CD14-positive monocyte (primary cell): ENCODE data around the gene PDE4B. TPM values are rescaled to one million over a fixed set of nuclear protein-coding genes. Genes with fewer than 3 reads are reported as not detected.
"Not testable (repeated sequence)": the region's sequence is repeated elsewhere in the genome, so short reads cannot be mapped to it uniquely, and the experiment has no call there.

Experiments used
- DNase-seq, 3 donors: peaks; one replicate each; pipeline ENCODE4 v3.0.0-alpha.2; 2011 to 2022
- H2AFZ ChIP-seq: 2 replicates; pipeline ENCODE4 v1.6.0; 2012; ENCODE audit warnings: mild to moderate bottlenecking, low read depth, low read length, inconsistent platforms; ENCODE audit not compliant: insufficient read depth, poor library complexity, severe bottlenecking
- H3K27ac ChIP-seq, 2 donors: 1 replicate in 1 of 2; 2 replicates in 1 of 2; pipeline ENCODE4 v1.5.1; 2012 to 2013; ENCODE audit warnings: low read length in 2 of 2, control low read depth in 1 of 2, inconsistent platforms in 1 of 2, low read depth in 1 of 2, mild to moderate bottlenecking in 1 of 2
- H3K27me3 ChIP-seq, 2 donors: one replicate each; pipeline versions ENCODE4 v1.6.0 to v1.6.1; 2011 to 2013; ENCODE audit warnings: low read length in 2 of 2; ENCODE audit not compliant: control insufficient read depth in 2 of 2, insufficient read depth in 2 of 2
- H3K36me3 ChIP-seq, 2 donors: replicated peaks in 1 of 2; 1 replicate in 1 of 2; 2 replicates in 1 of 2; pipeline versions ENCODE4 v1.5.1 to v1.6.1; 2012 to 2013; ENCODE audit warnings: low read length in 2 of 2, control low read depth in 1 of 2, inconsistent platforms in 1 of 2, mild to moderate bottlenecking in 1 of 2; ENCODE audit not compliant: insufficient read depth in 2 of 2, control insufficient read depth in 1 of 2
- H3K4me1 ChIP-seq, 2 donors: 1 replicate in 1 of 2; 2 replicates in 1 of 2; pipeline versions ENCODE4 v1.5.1 to v1.6.1; 2012 to 2013; ENCODE audit warnings: low read length in 2 of 2, control low read depth in 1 of 2, inconsistent platforms in 1 of 2, mild to moderate bottlenecking in 1 of 2, moderate library complexity in 1 of 2; ENCODE audit not compliant: insufficient read depth in 2 of 2, control insufficient read depth in 1 of 2
- H3K4me2 ChIP-seq: replicated peaks from 2 replicates; pipeline ENCODE3; 2012; ENCODE audit warnings: low read length, moderate library complexity, mild to moderate bottlenecking; ENCODE audit not compliant: poor library complexity, severe bottlenecking; ENCODE audit errors: extremely low read depth
- H3K4me3 ChIP-seq, 3 experiments: fragments of 200-600 bp in 1 of 3; sonication (generic) in 1 of 3; replicated peaks in 1 of 3; 1 replicate in 2 of 3; 2 replicates in 1 of 3; pipeline ENCODE4 v1.5.1; 2011 to 2013; ENCODE audit warnings: low read length in 3 of 3, mild to moderate bottlenecking in 3 of 3, control low read depth in 2 of 3, low read depth in 2 of 3, inconsistent platforms in 1 of 3, moderate library complexity in 1 of 3
- H3K79me2 ChIP-seq: 2 replicates; pipeline ENCODE4 v1.6.0; 2012; ENCODE audit warnings: mild to moderate bottlenecking, control low read depth, inconsistent platforms, low read length, moderate library complexity; ENCODE audit not compliant: insufficient read depth
- H3K9ac ChIP-seq: 2 replicates; pipeline ENCODE4 v1.6.0; 2017; ENCODE audit warnings: low read length, mild to moderate bottlenecking; ENCODE audit not compliant: insufficient read depth, poor library complexity, severe bottlenecking
- H3K9me3 ChIP-seq, 2 donors: replicated peaks in 1 of 2; 1 replicate in 1 of 2; 2 replicates in 1 of 2; pipeline versions ENCODE4 v1.5.1 to v1.6.1; 2012 to 2013; ENCODE audit warnings: low read length in 2 of 2, control low read depth in 1 of 2; ENCODE audit not compliant: control insufficient read depth in 1 of 2, insufficient read depth in 1 of 2
- H4K20me1 ChIP-seq: 2 replicates; pipeline ENCODE4 v1.6.0; 2012; ENCODE audit warnings: mild to moderate bottlenecking, low read length, control low read depth, moderate library complexity; ENCODE audit not compliant: insufficient read depth
- H3K27ac Mint-ChIP-seq, 7 donors: one replicate each; pipeline ENCODE4 v1.8.0; 2020; ENCODE audit warnings: mild to moderate bottlenecking in 7 of 7, mixed read lengths in 7 of 7, moderate library complexity in 6 of 7, inconsistent platforms in 2 of 7
- H3K27me3 Mint-ChIP-seq, 3 donors: one replicate each; pipeline ENCODE4 v1.8.0; 2021 to 2022; ENCODE audit warnings: low read depth in 3 of 3, mild to moderate bottlenecking in 3 of 3, mixed read lengths in 3 of 3, moderate library complexity in 3 of 3, inconsistent platforms in 1 of 3
- H3K36me3 Mint-ChIP-seq, 2 donors: one replicate each; pipeline ENCODE4 v1.8.0; 2020; ENCODE audit warnings: mixed read lengths in 2 of 2, inconsistent platforms in 1 of 2, mild to moderate bottlenecking in 1 of 2
- H3K4me1 Mint-ChIP-seq: one replicate; pipeline ENCODE4 v1.8.0; 2020; ENCODE audit warnings: mild to moderate bottlenecking, mixed read lengths
- H3K4me3 Mint-ChIP-seq, 2 donors: one replicate each; pipeline ENCODE4 v1.8.0; 2020; ENCODE audit warnings: mild to moderate bottlenecking in 2 of 2, mixed read lengths in 2 of 2, moderate library complexity in 1 of 2
- H3K9me3 Mint-ChIP-seq, 7 donors: one replicate each; pipeline ENCODE4 v1.8.0; 2020 to 2022; ENCODE audit warnings: mixed read lengths in 7 of 7, mild to moderate bottlenecking in 6 of 7, moderate library complexity in 6 of 7, inconsistent platforms in 2 of 7
- CTCF ChIP-seq: fragments of 200-600 bp; IDR thresholded peaks from one replicate; pipeline ENCODE4 v1.8.0; 2022; ENCODE audit warnings: antibody characterized with exemption, mild to moderate bottlenecking
- WGBS: methylation state at CpG from one replicate; pipeline ENCODE4 v1.1.5; 2013; ENCODE audit warnings: missing lambda C conversion rate; ENCODE audit not compliant: insufficient coverage; 5-methylcytosine and 5-hydroxymethylcytosine counted together
- intact Hi-C, 2 donors: fragments of 100-400 bp; cut with micrococcal nuclease; formaldehyde crosslinking; loops; one replicate each; pipeline versions ENCODE4 v1.15.0 to v1.15.1; 2023
- polyA plus RNA-seq, 3 donors: library from polyadenylated mRNA; depleted of rRNA in 1 of 3; unstranded in 2 of 3; stranded (reverse) in 1 of 3; fragments of 300-500 nt in 2 of 3; fragments of >200 nt in 1 of 3; fragmentation: Illumina TruSeq in 2 of 3; gene quantifications; 1 replicate in 2 of 3; 2 replicates in 1 of 3; pipeline ENCODE4 v1.2.3, GENCODE V29; 2012 to 2021

The PDE4B gene
- polyA plus RNA-seq, 3 donors: 17.2 to 52.8 (median 25.2) TPM

- H3K27me3 ChIP-seq: no peaks in the 10 kb centered on the region
- no peak overlapping the region for H2AFZ ChIP-seq
- Mint-ChIP-seq H3K4me1 (peaks cover 76% of the 10 kb centered on the region), H3K9me3 (peaks cover 17 to 33% (median 24%) of the 10 kb centered on the region in 7 donors), H3K36me3 (peaks cover 10 to 12% of the 10 kb centered on the region in 2 donors), H3K4me3 (no peak overlapping the region), H3K27me3 (peaks cover 0 to 2% (median 0%) of the 10 kb centered on the region in 3 donors), H3K27ac (peak overlapping the region in 3 of 7 donors; percentile 12 to 73 (median 55))
- no peaks in the 10 kb centered on the region for H3K79me2 ChIP-seq
- 100% methylated on average over 1 of the region's 1 CpG for WGBS
- no peaks in the 10 kb centered on the region for H4K20me1 ChIP-seq
- peak overlapping the region in 1 of 3 experiments; percentile 44 for H3K4me3 ChIP-seq
- no peak overlapping the region for H3K9ac ChIP-seq
- no peaks in the 10 kb centered on the region for H3K36me3 ChIP-seq
- peaks cover 61 to 66% of the 10 kb centered on the region in 2 donors for H3K4me1 ChIP-seq
- intact Hi-C loops: no loop called here
- H3K27ac ChIP-seq: peak overlapping the region in 1 of 2 donors; percentile 69
- peaks cover 8 to 17% of the 10 kb centered on the region in 2 donors for H3K9me3 ChIP-seq
- H3K4me2 ChIP-seq: no peak overlapping the region
- no peak for TF ChIP-seq CTCF
- no peak for DNase-seq
These were observed 625.3 kb downstream of the PDE4B start for GRCh38 chr1:66418021-66418420.

- H3K36me3 Mint-ChIP-seq: peaks cover 10 to 12% of the 10 kb centered on the region in 2 donors
These were observed 627.5 kb downstream of the PDE4B start for GRCh38 chr1:66420171-66420570.

DNA sequence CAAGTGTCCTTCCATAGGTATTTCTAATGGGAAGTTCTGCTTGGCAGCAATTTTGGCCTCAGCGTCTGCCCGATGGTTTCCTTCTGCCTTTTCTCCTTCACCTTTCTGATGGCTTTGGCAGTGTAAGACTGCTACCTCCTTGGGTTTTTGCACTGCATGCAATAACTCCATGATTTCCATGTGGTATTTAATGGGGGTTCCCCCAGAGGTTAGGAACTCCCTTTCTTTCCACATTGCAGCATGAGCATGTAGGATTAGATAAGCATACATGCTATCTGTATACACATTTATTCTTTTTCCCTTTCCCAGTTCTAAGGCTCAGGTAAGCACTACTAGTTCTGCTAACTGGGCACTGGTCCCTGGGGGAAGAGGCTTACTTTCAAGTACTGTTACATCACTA, 628.2 kb downstream of the PDE4B start:
- H3K4me3 Mint-ChIP-seq, H3K9ac ChIP-seq, H3K27me3 Mint-ChIP-seq, H4K20me1 ChIP-seq, H3K27me3 ChIP-seq, H3K36me3 ChIP-seq, H3K4me2 ChIP-seq, H3K79me2 ChIP-seq, H2AFZ ChIP-seq, intact Hi-C loops: not testable (repeated sequence)
- WGBS: no CpG with 5 or more reads among the region's 2 CpGs
- peak overlapping the region in 1 of 2 donors; percentile 69 for H3K27ac ChIP-seq
- peak overlapping the region in 3 of 7 donors; percentile 13 to 60 (median 13) for H3K27ac Mint-ChIP-seq
- peaks cover 46 to 48% of the 10 kb centered on the region in 2 donors for H3K4me1 ChIP-seq
- peaks cover 10 to 12% of the 10 kb centered on the region in 2 donors for H3K36me3 Mint-ChIP-seq
- H3K9me3 ChIP-seq: peaks cover 8 to 17% of the 10 kb centered on the region in 2 donors
- peaks cover 64% of the 10 kb centered on the region for H3K4me1 Mint-ChIP-seq
- DNase-seq: peak in 1 of 3 donors; percentile 60
- H3K4me3 ChIP-seq: peak overlapping the region in 1 of 3 experiments; percentile 22
- peaks cover 17 to 33% (median 22%) of the 10 kb centered on the region in 7 donors for H3K9me3 Mint-ChIP-seq

More at GRCh38 chr1:66420171-66420570, 627.5 kb downstream of the PDE4B start:
- Mint-ChIP-seq H3K27ac (peak overlapping the region; percentile 54 to 91 (median 67)), H3K4me3 (peak overlapping the region in 1 of 2 donors; percentile 59), H3K9me3 (peaks cover 17 to 33% (median 24%) of the 10 kb centered on the region in 7 donors), H3K4me1 (peaks cover 66% of the 10 kb centered on the region)
- H3K79me2 ChIP-seq, H4K20me1 ChIP-seq, intact Hi-C loops, H3K36me3 ChIP-seq, H3K27me3 Mint-ChIP-seq, H2AFZ ChIP-seq, H3K27me3 ChIP-seq, H3K9ac ChIP-seq: not testable (repeated sequence)
- WGBS: no CpG with 5 or more reads among the region's 3 CpGs
- DNase-seq: peak in 2 of 3 donors; percentile 52 to 79
- Histone ChIP-seq H3K4me3 (peak overlapping the region in 1 of 3 experiments; percentile 22), H3K9me3 (peaks cover 8 to 17% of the 10 kb centered on the region in 2 donors), H3K4me2 (peak overlapping the region; percentile 50), H3K27ac (peak overlapping the region in 1 of 2 donors; percentile 69), H3K4me1 (peaks cover 49 to 52% of the 10 kb centered on the region in 2 donors)
